ENCODE data around the gene SYNDIG1L. TPM values are rescaled to one million over a fixed set of nuclear protein-coding genes. Genes with fewer than 3 reads are reported as not detected.
A peak's percentile ranks its signal among the peaks of the same experiment; 100 is the strongest.

Gene SYNDIG1L
- total RNA-seq (2021) = 1.4 to 1.9 TPM (median 1.5 TPM) in 3 replicates
- Bru-seq, nascent RNA = percentile 32 among the genes with signal in this experiment
- long read RNA-seq, experiment 1, partial matches to known transcripts = 0 of 5 reads
- long read RNA-seq, experiment 1, other reads (novel, unspliced or antisense) = 1 of 5 reads
- long read RNA-seq, experiment 2, partial matches to known transcripts = 2 of 7 reads
- long read RNA-seq, experiment 2, other reads (novel, unspliced or antisense) = 1 of 7 reads
- long read RNA-seq, experiment 3 = 0 reads

DNA sequence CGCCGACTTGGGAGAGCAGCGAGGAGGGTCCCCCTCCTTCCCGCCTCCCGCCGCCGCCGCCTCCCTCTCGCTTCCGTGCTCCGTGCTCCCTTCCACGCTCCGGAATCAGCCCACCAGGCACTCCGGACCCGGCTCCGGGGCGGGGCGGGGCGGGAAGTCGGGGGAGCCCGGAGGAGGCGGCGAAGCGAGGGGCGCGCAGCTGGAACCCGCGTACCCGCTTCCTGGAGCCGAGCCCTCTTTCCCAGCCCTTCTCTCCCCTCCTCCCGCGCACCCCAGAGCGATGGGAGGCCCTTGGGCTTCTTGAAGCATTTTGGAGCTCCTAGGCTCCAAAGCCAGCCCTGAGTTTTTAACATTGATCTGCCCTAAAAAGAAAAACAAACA, at the start of gene SYNDIG1L:
TSS of gene SYNDIG1L (minus strand) at position 9 of the 381 bp plus-strand sequence. CDS start 16,466 bp downstream, outside the sequence.
- Mint-ChIP-seq H3K27me3 (ENCODE audit: low read depth) (peaks cover 22% of the 10 kb centered on the region), H3K9me3 (no peaks in the 10 kb centered on the region), H3K4me1 (peaks cover 67% of the 10 kb centered on the region), H3K27ac (no peak within 1 kb of the TSS), H3K4me3 (peak within 1 kb of the TSS; percentile 72), H3K36me3 (no peaks in the 10 kb centered on the region)
- ChIA-PET POLR2A (interaction anchor here (0.6 kb wide), 1 partner anchor 81 kb away, joined by 6 read pairs; no protein-coding TSS in a partner anchor), CTCF (interaction anchor here (0.8 to 2.5 kb wide), 8 partner anchors 9 to 82 kb away, joined by 3 to 17 read pairs (median 4); no protein-coding TSS in a partner anchor)
- TF ChIP-seq, protein P1, sequence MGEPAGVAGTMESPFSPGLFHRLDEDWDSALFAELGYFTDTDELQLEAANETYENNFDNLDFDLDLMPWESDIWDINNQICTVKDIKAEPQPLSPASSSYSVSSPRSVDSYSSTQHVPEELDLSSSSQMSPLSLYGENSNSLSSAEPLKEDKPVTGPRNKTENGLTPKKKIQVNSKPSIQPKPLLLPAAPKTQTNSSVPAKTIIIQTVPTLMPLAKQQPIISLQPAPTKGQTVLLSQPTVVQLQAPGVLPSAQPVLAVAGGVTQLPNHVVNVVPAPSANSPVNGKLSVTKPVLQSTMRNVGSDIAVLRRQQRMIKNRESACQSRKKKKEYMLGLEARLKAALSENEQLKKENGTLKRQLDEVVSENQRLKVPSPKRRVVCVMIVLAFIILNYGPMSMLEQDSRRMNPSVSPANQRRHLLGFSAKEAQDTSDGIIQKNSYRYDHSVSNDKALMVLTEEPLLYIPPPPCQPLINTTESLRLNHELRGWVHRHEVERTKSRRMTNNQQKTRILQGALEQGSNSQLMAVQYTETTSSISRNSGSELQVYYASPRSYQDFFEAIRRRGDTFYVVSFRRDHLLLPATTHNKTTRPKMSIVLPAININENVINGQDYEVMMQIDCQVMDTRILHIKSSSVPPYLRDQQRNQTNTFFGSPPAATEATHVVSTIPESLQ (CRISPR knock-in tag; IDR thresholded peaks at IDR 0.05) = no peak
- TF ChIP-seq ZNF138 (CRISPR knock-in tag; conservative IDR thresholded peaks at IDR 0.05) = no peak
- no peak for TF ChIP-seq HMGA2 (CRISPR knock-in tag; IDR thresholded peaks at IDR 0.05)
- TF ChIP-seq, protein P2, sequence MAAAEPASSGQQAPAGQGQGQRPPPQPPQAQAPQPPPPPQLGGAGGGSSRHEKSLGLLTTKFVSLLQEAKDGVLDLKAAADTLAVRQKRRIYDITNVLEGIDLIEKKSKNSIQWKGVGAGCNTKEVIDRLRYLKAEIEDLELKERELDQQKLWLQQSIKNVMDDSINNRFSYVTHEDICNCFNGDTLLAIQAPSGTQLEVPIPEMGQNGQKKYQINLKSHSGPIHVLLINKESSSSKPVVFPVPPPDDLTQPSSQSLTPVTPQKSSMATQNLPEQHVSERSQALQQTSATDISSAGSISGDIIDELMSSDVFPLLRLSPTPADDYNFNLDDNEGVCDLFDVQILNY (CRISPR knock-in tag; IDR thresholded peaks at IDR 0.05) = no peak
- TF ChIP-seq SMAD4 (CRISPR knock-in tag; IDR thresholded peaks at IDR 0.05) = no peak
- no peak for TF ChIP-seq SOX15 (CRISPR knock-in tag; IDR thresholded peaks at IDR 0.05)
- DNase-seq (ENCODE audit: low spot score) = no peak
- ATAC-seq = no peak

DNA sequence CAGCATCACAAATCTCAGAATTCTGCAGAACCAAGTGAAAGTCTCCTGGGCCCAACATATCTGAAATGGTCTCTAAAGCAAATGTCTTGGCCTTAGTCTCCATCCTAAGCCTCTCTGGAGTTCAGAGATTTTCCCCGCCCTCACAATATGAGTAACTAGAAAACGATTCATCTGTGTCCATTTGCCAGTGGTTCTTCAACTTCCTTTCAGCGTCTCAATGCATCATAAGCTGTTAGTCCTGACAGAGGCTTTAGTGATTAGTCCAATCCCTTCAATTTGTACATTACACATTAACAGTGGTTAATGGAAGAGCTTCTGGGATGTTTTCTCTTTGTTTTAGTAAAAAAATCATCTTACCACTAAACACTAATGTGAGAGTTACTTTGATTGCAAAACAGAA, 49.7 kb upstream of the SYNDIG1L start:
- H3K4me3 Mint-ChIP-seq = no peak overlapping the region
- TF ChIP-seq, protein P3, sequence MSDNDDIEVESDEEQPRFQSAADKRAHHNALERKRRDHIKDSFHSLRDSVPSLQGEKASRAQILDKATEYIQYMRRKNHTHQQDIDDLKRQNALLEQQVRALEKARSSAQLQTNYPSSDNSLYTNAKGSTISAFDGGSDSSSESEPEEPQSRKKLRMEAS (CRISPR knock-in tag; IDR thresholded peaks at IDR 0.05) = no peak
- no peak for TF ChIP-seq NR3C1 (CRISPR knock-in tag; conservative IDR thresholded peaks at IDR 0.05; ENCODE audit: low read depth)
- no peak for TF ChIP-seq FOXP1 (CRISPR knock-in tag; IDR thresholded peaks at IDR 0.05; ENCODE audit: borderline replicate concordance)
- TF ChIP-seq, protein P4, sequence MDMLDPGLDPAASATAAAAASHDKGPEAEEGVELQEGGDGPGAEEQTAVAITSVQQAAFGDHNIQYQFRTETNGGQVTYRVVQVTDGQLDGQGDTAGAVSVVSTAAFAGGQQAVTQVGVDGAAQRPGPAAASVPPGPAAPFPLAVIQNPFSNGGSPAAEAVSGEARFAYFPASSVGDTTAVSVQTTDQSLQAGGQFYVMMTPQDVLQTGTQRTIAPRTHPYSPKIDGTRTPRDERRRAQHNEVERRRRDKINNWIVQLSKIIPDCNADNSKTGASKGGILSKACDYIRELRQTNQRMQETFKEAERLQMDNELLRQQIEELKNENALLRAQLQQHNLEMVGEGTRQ (CRISPR knock-in tag; IDR thresholded peaks at IDR 0.05) = no peak
- TF ChIP-seq JUN (CRISPR knock-in tag; IDR thresholded peaks at IDR 0.05) = no peak
- no peak for TF ChIP-seq SMAD4 (CRISPR knock-in tag; IDR thresholded peaks at IDR 0.05)
- TF ChIP-seq EMX1 (CRISPR knock-in tag; IDR thresholded peaks at IDR 0.05) = no peak
- TF ChIP-seq NR2C2 (CRISPR knock-in tag; IDR thresholded peaks at IDR 0.05) = no peak
- TF ChIP-seq, protein P5, sequence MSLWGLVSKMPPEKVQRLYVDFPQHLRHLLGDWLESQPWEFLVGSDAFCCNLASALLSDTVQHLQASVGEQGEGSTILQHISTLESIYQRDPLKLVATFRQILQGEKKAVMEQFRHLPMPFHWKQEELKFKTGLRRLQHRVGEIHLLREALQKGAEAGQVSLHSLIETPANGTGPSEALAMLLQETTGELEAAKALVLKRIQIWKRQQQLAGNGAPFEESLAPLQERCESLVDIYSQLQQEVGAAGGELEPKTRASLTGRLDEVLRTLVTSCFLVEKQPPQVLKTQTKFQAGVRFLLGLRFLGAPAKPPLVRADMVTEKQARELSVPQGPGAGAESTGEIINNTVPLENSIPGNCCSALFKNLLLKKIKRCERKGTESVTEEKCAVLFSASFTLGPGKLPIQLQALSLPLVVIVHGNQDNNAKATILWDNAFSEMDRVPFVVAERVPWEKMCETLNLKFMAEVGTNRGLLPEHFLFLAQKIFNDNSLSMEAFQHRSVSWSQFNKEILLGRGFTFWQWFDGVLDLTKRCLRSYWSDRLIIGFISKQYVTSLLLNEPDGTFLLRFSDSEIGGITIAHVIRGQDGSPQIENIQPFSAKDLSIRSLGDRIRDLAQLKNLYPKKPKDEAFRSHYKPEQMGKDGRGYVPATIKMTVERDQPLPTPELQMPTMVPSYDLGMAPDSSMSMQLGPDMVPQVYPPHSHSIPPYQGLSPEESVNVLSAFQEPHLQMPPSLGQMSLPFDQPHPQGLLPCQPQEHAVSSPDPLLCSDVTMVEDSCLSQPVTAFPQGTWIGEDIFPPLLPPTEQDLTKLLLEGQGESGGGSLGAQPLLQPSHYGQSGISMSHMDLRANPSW (CRISPR knock-in tag; conservative IDR thresholded peaks at IDR 0.05; ENCODE audit: low read depth) = no peak
- TF ChIP-seq GABPB1 (CRISPR knock-in tag; IDR thresholded peaks at IDR 0.05) = no peak
- TF ChIP-seq, protein P6, sequence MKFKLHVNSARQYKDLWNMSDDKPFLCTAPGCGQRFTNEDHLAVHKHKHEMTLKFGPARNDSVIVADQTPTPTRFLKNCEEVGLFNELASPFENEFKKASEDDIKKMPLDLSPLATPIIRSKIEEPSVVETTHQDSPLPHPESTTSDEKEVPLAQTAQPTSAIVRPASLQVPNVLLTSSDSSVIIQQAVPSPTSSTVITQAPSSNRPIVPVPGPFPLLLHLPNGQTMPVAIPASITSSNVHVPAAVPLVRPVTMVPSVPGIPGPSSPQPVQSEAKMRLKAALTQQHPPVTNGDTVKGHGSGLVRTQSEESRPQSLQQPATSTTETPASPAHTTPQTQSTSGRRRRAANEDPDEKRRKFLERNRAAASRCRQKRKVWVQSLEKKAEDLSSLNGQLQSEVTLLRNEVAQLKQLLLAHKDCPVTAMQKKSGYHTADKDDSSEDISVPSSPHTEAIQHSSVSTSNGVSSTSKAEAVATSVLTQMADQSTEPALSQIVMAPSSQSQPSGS (CRISPR knock-in tag; IDR thresholded peaks at IDR 0.05; ENCODE audit: borderline replicate concordance, low read depth) = no peak
- no peak for TF ChIP-seq ZNF232 (CRISPR knock-in tag; IDR thresholded peaks at IDR 0.05)
- no peak for TF ChIP-seq ZNF671 (CRISPR knock-in tag; IDR thresholded peaks at IDR 0.05)
- no peak for ATAC-seq
- no peak overlapping the region for H3K27ac Mint-ChIP-seq
- H3K27me3 Mint-ChIP-seq (ENCODE audit: low read depth) = no peaks in the 10 kb centered on the region
- DNase-seq (ENCODE audit: low spot score) = no peak
- CTCF ChIA-PET = interaction anchor here (1.1 to 1.2 kb wide), 2 partner anchors 75 to 181 kb away, joined by 3 to 4 read pairs; no protein-coding TSS in a partner anchor
- H3K36me3 Mint-ChIP-seq = peaks cover 21% of the 10 kb centered on the region
- H3K4me1 Mint-ChIP-seq = peaks cover 5% of the 10 kb centered on the region
- H3K9me3 Mint-ChIP-seq = no peaks in the 10 kb centered on the region
- POLR2A ChIA-PET = interaction anchor here (0.6 kb wide), 1 partner anchor 113 kb away, joined by 4 read pairs; no protein-coding TSS in a partner anchor
